Measurements from ENCODE around the gene SACS.

SACS gene

GRCh38 chr13:23433171-23434153 lies at the start of gene SACS:
Gene SACS, minus strand, starts transcription at chr13:23433702. Its CDS starts 22,463 bp downstream, at chr13:23411239.
- no peak for DNase-seq (ENCODE audit: low read depth in 2 of 2, low spot score in 1 of 2)

DNA sequence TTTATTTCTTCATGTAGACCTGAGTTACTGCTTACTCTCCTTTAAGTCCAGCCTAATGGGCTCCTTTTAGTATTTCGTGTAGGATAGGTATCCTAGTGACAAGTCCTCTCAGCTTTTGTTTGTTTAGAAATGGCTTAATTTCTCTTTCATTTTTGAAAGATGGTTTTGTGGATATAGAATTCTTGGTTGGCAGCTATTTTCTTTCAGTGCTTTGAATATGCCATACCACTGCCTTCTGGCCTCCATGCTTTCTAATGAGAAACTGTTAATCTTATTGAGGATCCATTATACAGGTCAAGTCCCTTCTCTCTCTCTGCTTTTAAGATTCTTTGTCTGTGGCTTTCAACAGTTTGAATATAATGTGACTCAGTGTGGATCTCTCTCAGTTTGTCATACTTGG lies 46.8 kb upstream of the SACS start:
- DNase-seq (ENCODE audit: low read depth in 2 of 2, low spot score in 1 of 2) = no peak

DNA sequence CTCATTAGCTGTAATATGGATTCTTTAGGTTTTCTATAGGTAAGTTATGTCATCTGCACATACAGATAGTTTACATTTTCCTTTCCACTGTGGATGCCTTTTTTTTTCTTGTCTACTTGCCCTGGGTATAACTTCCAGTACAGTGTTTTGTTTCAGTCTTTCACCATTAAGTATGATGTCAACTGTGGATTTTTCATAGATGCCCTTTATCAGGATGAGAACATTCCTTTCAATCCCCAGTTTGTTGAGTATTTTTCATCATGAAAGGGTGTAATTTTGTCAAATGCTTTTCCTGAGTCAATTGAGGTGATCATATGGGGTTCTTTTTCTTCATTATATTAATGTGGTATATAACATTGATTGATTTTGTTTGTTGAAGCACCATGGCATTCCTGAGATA lies 43.6 kb upstream of the SACS start:
- no peak for DNase-seq (ENCODE audit: low read depth in 2 of 2, low spot score in 1 of 2)

- DNase-seq (ENCODE audit: low read depth in 2 of 2, low spot score in 1 of 2) = no peak
Measured at GRCh38 chr13:23473221-23473620, 39.7 kb upstream of the SACS start.

DNA sequence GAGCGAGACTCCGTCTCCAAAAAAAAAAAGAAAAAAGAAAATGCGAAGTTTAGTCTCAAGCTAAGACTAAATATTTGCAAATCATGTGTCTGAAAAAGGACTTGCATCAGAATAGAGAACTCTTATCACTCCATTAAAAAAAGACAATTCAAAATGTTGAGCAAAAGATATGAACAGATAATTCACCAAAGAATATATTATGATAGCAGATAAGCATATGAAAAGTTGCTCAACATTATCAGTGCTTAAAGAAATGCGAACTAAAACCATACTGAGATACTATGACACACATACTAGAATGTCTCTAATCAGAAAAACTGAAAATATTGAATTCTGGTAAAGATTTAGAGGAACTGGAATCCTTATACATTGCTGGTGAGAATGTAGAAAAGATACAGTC lies 38.7 kb upstream of the SACS start:
- no peak for DNase-seq (ENCODE audit: low read depth in 2 of 2, low spot score in 1 of 2)

GRCh38 chr13:23470790-23471614 lies 37.5 kb upstream of the SACS start:
- no peak for DNase-seq (ENCODE audit: low read depth in 2 of 2, low spot score in 1 of 2)

DNA sequence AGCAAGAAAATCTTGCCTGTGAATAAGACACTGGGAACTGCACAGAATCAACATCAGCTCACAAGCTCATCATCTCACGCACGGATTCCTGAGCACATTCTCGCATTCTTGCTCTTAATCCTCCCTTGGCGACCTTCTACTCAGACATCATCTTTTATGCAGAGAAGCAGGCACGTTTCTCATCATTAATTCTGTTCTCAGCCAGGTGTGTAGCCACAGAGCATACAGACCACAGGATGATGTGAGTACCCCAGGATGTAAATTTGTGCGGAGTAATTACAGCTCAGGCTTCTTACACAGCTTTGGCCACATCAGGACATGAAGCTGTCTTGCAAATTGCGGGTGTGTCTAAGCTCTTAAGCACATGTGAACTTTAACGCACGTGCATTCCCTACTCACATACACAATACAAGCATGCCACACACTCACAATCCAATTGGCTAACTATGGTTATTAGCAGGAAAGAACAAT lies 36.5 kb upstream of the SACS start:
- DNase-seq (ENCODE audit: low read depth in 2 of 2, low spot score in 1 of 2) = no peak

GRCh38 chr13:23468811-23469210 lies 35.3 kb upstream of the SACS start:
- DNase-seq (ENCODE audit: low read depth in 2 of 2, low spot score in 1 of 2) = no peak

DNA sequence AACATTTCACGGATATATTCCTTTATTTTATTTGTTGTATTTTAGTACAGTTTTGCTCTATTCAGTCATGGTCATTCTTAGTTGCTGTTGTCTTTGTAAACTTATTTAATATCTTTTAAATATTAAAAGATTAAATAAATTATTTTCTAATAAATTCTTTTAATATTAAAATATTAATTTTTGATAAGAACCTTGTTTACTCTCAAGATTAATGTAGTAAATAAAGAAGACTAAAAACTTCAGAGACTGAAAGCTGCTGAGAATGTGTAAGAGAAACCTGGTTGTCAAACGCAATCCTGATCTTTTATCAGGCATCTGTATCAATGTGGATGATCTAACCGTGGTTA lies 34.4 kb upstream of the SACS start:
- DNase-seq (ENCODE audit: low read depth in 2 of 2, low spot score in 1 of 2) = no peak

- DNase-seq (ENCODE audit: low read depth in 2 of 2, low spot score in 1 of 2) = no peak
Measured at GRCh38 chr13:23467048-23467931, 33.8 kb upstream of the SACS start.

DNA sequence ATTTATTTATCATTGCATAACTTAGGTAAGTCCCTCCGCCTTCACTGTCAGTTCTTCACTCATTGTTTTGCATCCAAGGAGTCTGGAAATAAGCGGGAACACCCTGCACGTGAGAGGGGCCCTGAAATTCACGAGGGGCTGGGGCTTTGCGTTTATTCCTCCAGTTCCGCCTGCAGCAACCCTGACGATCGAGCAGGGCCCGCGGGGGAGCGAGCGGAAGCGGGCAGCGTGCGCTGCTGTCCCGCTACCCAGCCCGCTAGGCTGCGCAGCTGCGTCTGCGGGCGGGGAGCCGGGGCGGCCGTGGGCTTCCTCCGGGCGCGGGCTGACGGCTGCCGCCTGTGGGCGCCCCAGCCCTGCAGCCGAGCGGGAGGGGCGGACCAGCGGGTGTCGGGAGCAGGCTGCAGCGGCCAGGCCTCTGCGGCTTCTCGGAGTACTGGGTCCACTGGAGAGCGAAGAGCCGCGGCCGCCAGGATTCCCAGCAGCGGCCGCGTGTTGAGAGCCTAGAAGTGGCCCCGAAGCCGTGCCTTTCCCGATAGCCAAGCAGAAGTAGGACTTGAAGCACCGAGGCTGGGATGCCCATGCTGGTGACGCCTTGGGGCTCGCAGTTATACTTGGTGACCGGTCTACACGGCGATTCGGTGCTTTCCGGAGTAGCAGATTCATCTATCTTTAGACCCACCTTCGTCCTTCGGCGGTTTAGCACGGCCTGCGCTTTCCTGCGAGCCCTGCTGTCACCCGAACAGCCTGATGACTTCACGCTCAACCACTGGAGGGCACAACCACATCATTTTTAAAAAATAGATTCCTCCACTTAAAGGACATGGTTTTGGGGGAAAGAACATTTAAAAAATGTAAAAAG lies 32.9 kb upstream of the SACS start:
- DNase-seq (ENCODE audit: low read depth in 2 of 2, low spot score in 1 of 2) = peak; percentile 14 to 22

GRCh38 chr13:23463661-23464060 lies 30.2 kb upstream of the SACS start:
- DNase-seq (ENCODE audit: low read depth in 2 of 2, low spot score in 1 of 2) = no peak

- DNase-seq (ENCODE audit: low read depth in 2 of 2, low spot score in 1 of 2) = no peak
Measured at GRCh38 chr13:23462815-23463559, 29.5 kb upstream of the SACS start.

DNA sequence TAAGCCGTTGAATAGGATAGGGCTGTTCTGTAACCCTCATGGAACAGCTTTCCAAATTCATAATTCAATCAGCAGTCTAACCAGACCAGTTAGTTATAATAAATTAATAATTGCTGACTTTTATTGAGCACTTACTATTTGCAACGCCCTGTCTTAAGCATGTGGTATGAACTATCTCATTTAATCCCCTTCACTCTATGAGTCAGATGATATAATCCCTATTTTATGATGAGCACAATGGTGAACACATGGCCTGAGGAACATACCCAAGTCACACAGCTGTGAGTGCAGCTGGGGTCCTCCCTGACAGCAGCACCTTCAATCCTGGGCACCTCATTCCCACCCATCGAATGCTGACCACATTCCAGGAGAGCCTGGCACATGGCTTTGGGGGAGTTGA lies 28.0 kb upstream of the SACS start:
- DNase-seq (ENCODE audit: low read depth in 2 of 2, low spot score in 1 of 2) = no peak

DNA sequence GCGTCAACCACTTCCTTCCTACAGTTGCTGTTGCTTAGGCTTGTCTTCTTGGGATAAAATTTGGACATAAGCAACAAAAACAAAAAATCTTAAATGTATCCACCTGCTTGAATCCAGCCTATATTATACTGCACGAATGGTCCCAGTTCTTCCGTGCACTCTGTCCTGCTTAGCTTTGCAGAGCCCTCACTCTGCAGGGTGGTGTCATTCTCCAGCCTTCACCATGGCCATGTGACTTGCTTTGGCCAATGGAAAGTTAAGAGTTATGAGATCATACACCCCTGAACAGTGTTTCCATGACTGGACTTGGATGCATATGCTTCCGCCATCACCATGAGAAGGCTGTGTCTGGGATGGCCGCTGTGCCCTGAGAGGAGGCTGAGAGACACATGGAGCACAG lies 27.4 kb upstream of the SACS start:
- DNase-seq (ENCODE audit: low read depth in 2 of 2, low spot score in 1 of 2) = no peak

- no peak for DNase-seq (ENCODE audit: low read depth in 2 of 2, low spot score in 1 of 2)
Measured at GRCh38 chr13:23460309-23460708, 26.8 kb upstream of the SACS start.

DNA sequence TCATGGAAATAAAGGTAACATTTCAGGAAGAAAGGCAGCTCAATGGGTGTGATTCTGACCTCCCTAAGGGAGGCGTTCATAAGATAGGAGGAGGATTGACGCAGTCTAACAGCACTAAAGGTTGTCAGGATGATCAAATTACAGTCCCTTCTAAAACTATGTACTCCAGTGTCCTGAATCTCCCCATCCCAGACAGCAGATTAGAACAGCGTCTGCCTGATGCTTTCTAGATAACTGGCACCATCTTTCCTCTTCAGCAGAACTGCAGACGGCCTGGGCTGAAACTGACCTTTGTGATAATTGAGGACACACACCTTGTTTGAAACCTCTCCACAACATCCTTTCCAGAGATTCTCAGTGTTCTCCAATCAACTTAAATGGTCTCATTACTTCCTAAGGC lies 25.5 kb upstream of the SACS start:
- no peak for DNase-seq (ENCODE audit: low read depth in 2 of 2, low spot score in 1 of 2)

DNA sequence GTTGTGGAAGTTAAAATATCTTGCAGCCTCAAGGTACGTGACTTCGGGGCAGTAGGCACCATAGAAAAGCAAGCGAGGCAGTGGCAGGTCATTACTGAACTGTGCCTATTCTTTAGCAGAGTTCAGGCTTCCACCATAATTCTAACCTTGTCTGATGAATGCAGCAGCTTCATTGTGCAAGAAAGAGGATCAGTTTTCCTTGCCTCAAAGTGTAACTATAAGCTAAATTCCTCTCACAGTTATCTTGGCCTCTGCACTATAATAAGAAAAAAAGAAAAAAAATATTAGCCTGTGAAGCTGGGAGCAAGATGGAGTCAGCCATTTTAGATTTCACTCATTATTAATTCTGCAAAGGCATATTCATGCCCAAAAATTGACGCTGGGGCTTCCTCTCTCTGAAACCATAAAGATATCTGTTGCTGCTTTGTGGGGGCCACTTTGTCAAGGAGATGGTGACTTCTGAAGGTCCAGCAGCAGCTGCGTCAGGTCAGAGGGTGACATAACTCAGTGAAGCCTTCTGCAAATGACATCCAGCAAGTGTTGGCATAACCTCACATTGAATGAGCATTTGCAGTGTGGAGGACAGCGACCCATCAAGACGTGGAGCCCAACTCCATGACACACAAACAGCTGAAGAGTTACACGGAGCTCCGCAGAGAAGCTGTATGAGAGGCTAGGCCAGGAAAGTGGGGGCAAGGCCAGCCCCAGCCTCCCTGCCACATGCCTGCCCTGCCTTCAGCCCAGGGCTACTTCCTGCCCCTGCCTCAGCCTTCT lies 23.1 kb upstream of the SACS start:
- no peak for DNase-seq (ENCODE audit: low read depth in 2 of 2, low spot score in 1 of 2)
